A172 (cell line): ENCODE results near the gene EDC3. TPM values are rescaled to one million over a fixed set of nuclear protein-coding genes. Genes with fewer than 3 reads are reported as not detected.
"Not testable (repeated sequence)": the region's sequence is repeated elsewhere in the genome, so short reads cannot be mapped to it uniquely, and the experiment has no call there.

Source experiments
- DNase-seq: peaks from one replicate; pipeline ENCODE4 v3.0.0-alpha.2; 2015; ENCODE audit warnings: low spot score
- total RNA-seq: library from RNA; depleted of rRNA; stranded (reverse); fragments of >200 nt; shearing (Covaris generic); gene quantifications from 2 replicates; pipeline ENCODE4 v1.2.3, GENCODE V29; 2014

The EDC3 gene
- total RNA-seq, 1 experiment from 2014 or later, result 5.8 TPM

GRCh38 chr15:74651242-74651741, 44.5 kb downstream of the EDC3 start:
- DNase-seq, result no peak

DNA sequence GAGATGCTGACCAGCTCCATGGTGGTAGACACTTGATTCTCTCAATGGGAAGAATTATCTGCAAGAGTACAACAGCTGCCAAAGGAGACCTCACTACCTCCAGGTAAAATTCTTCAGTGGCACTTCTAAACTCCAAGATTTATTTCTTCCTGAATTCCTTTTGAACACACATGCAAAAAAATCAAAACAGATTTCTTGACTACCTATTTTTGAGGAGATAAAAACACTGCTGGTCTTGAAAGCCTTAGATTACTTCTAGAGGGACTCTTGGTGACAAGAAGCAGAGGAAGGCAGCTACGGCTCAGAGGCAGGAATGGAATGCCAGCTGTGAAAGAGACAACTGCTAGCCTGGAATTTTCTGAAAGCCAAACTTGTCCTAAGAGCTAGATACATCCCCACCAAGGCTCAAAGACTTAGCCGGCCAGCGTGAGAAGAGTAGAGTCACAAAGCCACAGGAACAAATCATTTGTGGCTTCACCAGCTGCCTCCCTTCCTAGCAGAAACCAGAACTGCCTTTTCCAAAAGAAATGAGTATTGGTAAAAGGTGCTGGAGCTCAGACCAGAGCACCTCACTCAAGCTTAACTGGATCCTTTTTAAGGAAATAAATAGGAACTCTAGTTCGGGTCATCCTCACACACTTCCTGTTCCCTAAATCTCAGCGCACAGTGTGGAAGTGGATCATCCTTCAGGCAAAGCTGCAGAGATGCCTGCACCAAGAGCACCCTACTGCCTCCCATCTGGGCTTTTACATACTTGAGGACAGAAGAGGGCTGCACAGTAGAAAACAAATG, 47.6 kb downstream of the EDC3 start:
- DNase-seq, result no peak

GRCh38 chr15:74646480-74646879, 49.3 kb downstream of the EDC3 start:
- DNase-seq, result no peak

GRCh38 chr15:74643665-74644204, 52.1 kb downstream of the EDC3 start:
- DNase-seq, result no peak

DNA sequence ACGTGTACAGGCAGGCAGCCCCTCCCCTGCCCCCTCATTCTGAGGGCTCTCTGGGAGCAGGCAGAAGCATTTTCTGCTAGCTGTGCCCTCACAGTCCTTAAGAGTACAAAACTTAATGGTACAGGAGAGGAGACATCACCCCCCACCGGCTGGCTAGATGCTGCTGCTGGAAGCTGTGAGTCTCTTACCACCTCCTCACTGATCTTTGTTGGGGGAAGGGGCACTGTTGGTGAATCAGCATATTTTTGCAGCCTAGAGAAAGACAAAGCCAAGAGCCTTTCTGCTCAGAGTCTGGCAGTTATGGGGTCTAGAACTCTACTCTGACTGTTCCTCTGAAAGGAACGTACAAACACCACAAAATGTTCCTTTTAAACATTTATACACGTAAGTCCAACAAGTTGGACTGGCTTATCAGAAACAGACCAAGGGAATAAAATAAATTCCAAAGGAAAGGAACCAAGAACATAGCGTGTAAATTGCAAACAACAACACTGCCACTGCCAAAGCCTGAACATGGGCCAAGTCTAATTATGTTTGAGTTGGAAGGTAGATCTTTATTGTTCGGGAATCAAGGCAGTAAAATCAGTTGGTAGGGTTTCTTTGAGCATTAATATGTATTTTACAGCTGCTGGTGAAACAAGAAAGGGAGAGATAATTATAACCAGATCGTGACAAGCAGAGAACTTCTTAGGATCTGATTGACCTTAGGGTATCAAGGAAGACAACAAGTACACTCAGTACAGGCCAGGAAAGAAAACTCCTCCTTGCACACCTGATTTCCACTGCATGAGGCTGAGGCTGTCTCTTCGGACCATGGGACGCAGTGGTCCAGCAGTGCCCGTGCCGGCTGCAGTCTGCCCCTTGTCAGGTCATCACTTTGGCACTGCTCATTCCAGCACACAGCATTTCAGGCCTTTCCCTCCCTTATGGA, 52.8 kb downstream of the EDC3 start:
- DNase-seq, result no peak

DNA sequence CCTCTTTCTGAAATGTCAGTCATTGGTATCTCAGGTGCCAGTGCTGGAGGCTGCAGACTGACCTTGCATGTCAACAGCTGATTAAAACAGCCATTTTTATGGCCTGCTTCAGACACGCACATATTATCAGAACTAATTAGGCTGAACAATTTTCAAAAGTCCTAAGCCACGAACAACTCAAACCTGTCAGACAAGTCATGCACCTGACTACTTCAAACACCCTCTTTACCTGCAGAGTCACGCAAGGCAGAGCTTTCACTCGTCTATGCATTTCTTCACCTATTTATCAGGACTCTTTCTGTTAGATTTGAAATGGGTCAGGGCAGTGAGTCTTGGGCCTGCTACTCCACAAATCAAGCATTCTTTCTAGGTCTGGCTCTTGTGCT, 53.5 kb downstream of the EDC3 start:
- no peak for DNase-seq

DNA sequence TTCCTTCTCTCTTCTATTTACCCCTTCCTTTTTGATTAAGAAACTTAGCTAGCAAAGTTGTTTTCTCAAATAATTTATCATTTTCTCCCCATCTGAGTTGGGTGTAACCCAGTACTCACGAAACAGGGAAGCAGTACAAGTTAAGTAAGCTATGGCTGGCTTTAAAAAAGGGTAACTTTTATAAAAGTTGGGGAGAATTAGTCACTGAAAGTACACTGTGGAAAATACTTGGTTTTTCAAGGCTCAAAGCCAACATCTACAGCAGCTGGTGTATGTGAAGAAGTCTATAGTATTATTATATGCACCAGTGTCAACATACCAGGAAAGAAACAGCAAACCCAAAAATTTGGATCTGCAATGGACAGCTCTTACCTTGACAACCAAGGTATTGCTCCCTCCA, 54.7 kb downstream of the EDC3 start:
- DNase-seq, result no peak

DNA sequence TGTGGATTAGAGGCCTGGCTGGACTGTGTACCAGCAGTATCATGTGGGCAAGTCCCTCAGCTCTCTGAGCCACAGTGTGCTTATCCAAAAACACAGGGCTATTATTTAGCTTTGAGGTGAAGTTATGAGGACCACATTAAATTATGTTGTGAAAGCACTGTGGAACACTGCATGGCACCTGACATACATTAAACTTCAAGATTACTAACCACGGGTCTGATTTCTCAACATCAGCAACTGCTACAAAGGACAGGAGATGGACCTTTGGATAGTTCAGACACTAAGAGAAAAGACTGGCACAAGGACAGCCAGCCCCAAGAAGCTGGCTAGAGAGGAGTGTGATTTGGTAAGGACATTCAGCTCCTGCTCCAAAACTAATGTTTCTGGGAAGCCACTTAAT, 58.8 kb downstream of the EDC3 start:
- DNase-seq, result no peak

DNA sequence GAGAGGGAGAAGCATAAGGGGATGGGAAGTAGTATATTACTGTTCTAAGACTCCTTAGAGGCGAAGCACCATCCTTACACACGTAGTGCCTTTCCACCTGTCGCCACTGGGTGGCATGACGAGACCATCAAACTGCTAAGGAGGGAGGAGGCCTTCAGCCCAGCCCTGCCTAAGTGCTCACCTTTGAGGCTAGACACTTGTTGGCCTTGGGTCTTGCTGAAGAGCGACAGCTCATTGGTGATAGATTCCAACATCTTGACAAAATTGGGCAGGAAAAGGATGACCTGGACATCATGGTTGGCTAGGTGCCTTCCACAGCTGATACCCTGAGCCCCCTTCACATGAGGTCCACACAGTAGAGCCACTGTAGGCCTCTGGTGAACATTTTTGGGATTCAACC, 60.6 kb downstream of the EDC3 start:
- DNase-seq, result peak; percentile 43

GRCh38 chr15:74633781-74634180, 62.0 kb downstream of the EDC3 start:
- DNase-seq, result no peak

GRCh38 chr15:74632601-74633000, 63.2 kb downstream of the EDC3 start:
- DNase-seq, result no peak

GRCh38 chr15:74631935-74632560, 63.8 kb downstream of the EDC3 start:
- peak; percentile 28 for DNase-seq

- no peak for DNase-seq
Measured at GRCh38 chr15:74631408-74631807, 64.4 kb downstream of the EDC3 start.

DNA sequence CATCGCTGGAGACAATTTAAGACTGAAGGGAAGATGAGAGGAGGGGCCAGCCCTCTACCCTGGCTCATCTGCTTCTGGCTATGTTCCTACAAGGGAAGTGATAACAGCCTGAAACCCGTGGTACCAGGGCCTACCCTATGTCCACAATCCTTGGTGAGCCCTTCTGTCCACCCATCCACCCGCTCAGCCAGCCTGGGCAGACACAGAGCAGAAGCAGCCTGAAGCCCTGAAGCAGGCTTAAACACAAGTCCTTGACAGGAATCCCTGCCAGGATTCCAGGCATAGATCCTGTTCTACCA, 64.8 kb downstream of the EDC3 start:
- no peak for DNase-seq

DNA sequence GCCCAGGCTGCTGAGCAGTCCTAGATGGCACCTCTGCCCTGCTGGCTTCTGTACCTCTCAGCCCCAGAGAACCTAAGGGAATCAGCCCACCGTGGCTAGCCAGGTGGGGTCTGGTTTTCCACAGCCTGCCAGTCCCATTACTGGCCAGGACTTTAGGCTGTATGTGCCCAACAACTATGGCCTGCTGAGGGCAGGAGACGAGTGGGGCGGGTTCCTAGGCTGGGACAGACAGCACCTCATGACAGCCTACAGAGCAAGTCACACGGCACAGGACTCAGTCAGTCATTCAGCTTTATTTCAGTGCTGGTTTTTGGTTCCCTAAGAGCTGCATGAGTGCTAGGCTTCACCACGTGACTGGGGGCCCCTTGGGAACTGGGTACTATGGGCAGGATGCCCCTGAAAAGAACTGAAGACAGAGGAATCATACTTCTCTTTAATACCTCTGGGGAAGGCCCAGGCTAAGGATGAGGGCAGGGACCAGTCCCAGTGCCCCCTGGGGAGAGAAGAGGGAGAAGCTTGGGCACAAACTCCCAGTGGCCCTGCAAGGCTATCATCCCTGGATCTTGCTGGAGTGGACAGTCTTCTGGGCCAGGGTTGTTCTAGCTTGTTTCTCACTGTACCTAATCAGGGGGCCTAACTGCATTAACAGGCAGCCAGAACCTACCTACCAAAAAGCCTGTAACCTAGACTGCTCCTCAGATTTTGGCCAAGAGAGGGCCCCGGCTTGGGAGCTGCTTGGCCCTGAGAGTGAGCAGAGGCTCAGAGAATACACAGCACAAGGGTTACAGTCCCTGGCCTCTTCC, 65.3 kb downstream of the EDC3 start:
- DNase-seq, result no peak

DNA sequence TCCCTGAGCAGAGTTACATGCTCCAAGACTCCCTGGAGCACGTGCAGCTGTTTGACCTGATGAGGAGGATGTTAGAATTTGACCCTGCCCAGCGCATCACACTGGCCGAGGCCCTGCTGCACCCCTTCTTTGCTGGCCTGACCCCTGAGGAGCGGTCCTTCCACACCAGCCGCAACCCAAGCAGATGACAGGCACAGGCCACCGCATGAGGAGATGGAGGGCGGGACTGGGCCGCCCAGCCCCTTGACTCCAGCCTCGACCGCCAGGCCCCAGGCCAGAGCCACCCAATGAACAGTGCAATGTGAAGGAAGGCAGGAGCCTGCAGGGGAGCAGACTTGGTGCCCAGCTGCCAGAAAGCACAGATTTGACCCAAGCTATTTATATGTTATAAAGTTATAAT, 66.1 kb downstream of the EDC3 start:
- DNase-seq, result not testable (repeated sequence)

GRCh38 chr15:74628949-74629348, 66.9 kb downstream of the EDC3 start:
- DNase-seq, result no peak

DNA sequence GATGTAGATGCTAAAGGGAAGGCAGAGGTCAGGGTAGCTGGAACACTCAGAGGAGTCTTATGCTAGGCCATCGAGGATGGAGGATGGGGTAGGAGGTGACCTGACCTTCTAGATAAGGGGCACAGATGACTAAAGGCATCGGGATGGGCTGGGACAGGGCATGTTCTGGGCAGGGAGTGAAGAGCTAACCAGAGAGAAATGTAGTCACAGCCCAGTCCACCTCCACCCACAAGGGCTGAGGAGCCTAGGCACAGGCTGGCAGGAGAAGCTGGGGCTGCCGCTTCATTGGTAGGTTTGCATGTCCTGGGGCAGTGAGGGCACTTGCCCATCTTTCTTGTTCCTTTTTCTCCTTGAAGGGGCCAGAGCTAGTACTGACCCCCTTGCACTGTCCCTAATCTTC, 67.6 kb downstream of the EDC3 start:
- no peak for DNase-seq

DNA sequence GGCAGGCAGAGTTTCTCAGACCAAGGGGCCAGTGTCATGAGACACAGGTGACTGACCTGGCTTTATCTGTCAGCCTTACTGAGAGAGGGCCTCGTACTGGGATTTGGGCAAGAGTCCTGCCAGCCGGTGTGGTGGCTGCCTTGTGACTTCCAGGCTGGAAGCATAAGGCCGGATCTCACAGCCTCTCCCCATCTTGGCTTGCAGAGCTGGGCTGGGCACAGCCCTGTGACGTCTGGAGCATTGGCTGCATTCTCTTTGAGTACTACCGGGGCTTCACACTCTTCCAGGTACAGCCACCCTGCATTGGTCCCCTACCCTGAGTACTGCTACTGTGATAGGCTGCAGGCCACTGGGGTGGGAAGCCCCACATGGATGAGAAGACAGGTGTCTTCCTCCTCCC, 68.1 kb downstream of the EDC3 start:
- DNase-seq, result no peak

- no peak for DNase-seq
Measured at GRCh38 chr15:74626752-74627692, 68.8 kb downstream of the EDC3 start.
